Uterus (tissue), 4 donors: Measurements from ENCODE around the gene PASK. TPM values are rescaled to one million over a fixed set of nuclear protein-coding genes. Genes with fewer than 3 reads are reported as not detected.

Source experiments
- DNase-seq, 2 donors: peaks; one replicate each; pipeline ENCODE4 v3.0.0-alpha.2; 2019 to 2020
- H3K27ac ChIP-seq, 2 donors: fragments of 200-600 bp; sonication (generic); 1 replicate in 1 of 2; 2 replicates in 1 of 2; pipeline ENCODE4 v1.5.1; 2016 to 2018
- H3K27me3 ChIP-seq, 2 donors: fragments of 200-600 bp; sonication (generic); one replicate each; pipeline ENCODE4 v1.5.1; 2018 to 2019; ENCODE audit warnings: control low read depth in 1 of 2
- H3K36me3 ChIP-seq, 2 donors: fragments of 200-600 bp; sonication (generic); one replicate each; pipeline ENCODE4 v1.5.1; 2019; ENCODE audit warnings: control low read depth in 1 of 2
- H3K4me1 ChIP-seq, 2 donors: fragments of 200-600 bp; sonication (generic); one replicate each; pipeline ENCODE4 v1.5.1; 2018 to 2019; ENCODE audit warnings: control low read depth in 1 of 2
- H3K4me3 ChIP-seq, 2 donors: fragments of 200-600 bp; sonication (generic); 1 replicate in 1 of 2; 2 replicates in 1 of 2; pipeline ENCODE4 v1.5.1; 2018 to 2019; ENCODE audit warnings: mild to moderate bottlenecking in 1 of 2
- H3K9me3 ChIP-seq, 2 donors: fragments of 200-600 bp; sonication (generic); one replicate each; pipeline ENCODE4 v1.5.1; 2019; ENCODE audit warnings: control low read depth in 1 of 2
- POLR2A ChIP-seq, 2 donors: fragments of 450-650 bp; IDR thresholded peaks; one replicate each; pipeline ENCODE4 v1.6.1; 2016; ENCODE audit warnings: antibody characterized with exemption in 2 of 2, mild to moderate bottlenecking in 1 of 2, moderate library complexity in 1 of 2
- intact Hi-C: fragments of 100-400 bp; cut with DNase I; formaldehyde crosslinking; loops from one replicate; pipeline ENCODE4 v1.15.1; 2023; ENCODE audit warnings: low total_unique reads
- total RNA-seq, 4 donors: library from RNA; depleted of rRNA in 3 of 4; stranded (reverse); fragments of >200 nt in 3 of 4; gene quantifications; one replicate each; pipeline versions ENCODE4 v1.1.0 to v1.2.4, GENCODE V29; 2014 to 2023
- TF ChIP-seq, protein P1 (sequence below), 4 experiments: fragments of 200-600 bp in 2 of 4; fragments of 450-650 bp in 2 of 4; sonication (generic) in 2 of 4; IDR thresholded peaks; one replicate each; pipeline ENCODE4 v1.5.1; 2016 to 2019; ENCODE audit warnings: antibody characterized with exemption in 4 of 4, mild to moderate bottlenecking in 2 of 4, moderate library complexity in 1 of 4
- donor health status: DM: yes; HTN: yes; CAD: no.

PASK gene
- total RNA-seq, 4 donors from 2014 or later: 7.4 to 16.0 (median 13.3) TPM

DNA sequence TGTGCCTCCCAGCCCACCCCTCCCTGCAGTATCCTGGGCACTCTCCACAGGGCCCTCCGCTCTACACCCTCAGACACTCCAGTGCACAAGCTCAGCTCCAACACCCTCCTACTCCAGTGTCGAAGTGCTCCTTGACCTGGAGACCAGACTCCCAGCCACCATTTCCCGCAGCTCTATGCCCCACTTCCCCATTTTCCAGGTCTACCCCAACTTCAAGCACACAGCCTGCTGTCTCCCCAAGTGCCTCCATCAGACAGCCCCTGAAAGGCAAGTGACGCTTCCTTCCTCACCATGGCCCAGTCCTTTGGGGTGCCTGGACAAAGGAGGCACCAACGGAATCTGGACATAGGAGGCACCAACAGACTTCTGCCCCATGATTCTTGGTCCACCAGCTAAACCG lies 7.2 kb downstream of the PASK start:
- DNase-seq: no peak
- Histone ChIP-seq H3K4me3 (no peak overlapping the region), H3K36me3 (no peaks in the 10 kb centered on the region), H3K27me3 (no peaks in the 10 kb centered on the region), H3K4me1 (no peaks in the 10 kb centered on the region), H3K27ac (no peak overlapping the region), H3K9me3 (no peaks in the 10 kb centered on the region)
- intact Hi-C loops: no loop called here
- no peak for TF ChIP-seq POLR2A (IDR thresholded peaks at IDR 0.05)
- TF ChIP-seq, protein P1, sequence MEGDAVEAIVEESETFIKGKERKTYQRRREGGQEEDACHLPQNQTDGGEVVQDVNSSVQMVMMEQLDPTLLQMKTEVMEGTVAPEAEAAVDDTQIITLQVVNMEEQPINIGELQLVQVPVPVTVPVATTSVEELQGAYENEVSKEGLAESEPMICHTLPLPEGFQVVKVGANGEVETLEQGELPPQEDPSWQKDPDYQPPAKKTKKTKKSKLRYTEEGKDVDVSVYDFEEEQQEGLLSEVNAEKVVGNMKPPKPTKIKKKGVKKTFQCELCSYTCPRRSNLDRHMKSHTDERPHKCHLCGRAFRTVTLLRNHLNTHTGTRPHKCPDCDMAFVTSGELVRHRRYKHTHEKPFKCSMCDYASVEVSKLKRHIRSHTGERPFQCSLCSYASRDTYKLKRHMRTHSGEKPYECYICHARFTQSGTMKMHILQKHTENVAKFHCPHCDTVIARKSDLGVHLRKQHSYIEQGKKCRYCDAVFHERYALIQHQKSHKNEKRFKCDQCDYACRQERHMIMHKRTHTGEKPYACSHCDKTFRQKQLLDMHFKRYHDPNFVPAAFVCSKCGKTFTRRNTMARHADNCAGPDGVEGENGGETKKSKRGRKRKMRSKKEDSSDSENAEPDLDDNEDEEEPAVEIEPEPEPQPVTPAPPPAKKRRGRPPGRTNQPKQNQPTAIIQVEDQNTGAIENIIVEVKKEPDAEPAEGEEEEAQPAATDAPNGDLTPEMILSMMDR (IDR thresholded peaks at IDR 0.05): no peak

DNA sequence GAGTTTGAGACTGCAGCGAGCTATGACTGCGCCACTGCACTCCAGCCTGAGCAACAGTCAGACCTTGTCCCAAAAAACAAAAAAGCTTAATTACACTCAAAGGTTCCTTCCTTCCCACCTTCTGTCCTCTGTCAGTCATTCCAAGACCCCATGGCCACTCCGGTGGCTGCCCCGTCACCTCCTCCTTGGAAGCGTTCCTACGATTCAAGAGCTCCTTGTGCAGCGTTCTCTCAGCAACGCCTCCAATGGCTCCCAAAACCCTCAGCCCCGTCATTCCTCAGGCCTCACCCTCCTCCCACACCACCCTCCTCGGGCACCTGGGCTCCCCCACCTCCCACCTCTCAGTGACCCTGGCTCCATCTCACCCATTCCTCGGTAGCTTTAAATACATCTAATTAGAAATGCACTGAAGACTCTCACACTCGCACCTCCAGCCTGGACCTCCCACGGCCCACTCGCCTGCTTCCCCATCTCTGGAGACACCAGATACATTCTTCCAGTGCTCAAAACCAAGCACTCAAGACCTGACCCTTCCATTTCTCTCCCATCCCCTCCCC lies 8.0 kb downstream of the PASK start:
- intact Hi-C loops: no loop called here
- Histone ChIP-seq H3K9me3 (no peaks in the 10 kb centered on the region), H3K27ac (no peak overlapping the region), H3K36me3 (no peaks in the 10 kb centered on the region), H3K4me1 (no peaks in the 10 kb centered on the region), H3K27me3 (no peaks in the 10 kb centered on the region), H3K4me3 (no peak overlapping the region)
- DNase-seq: no peak
- TF ChIP-seq, protein P1 (IDR thresholded peaks at IDR 0.05): no peak
- no peak for TF ChIP-seq POLR2A (IDR thresholded peaks at IDR 0.05)

DNA sequence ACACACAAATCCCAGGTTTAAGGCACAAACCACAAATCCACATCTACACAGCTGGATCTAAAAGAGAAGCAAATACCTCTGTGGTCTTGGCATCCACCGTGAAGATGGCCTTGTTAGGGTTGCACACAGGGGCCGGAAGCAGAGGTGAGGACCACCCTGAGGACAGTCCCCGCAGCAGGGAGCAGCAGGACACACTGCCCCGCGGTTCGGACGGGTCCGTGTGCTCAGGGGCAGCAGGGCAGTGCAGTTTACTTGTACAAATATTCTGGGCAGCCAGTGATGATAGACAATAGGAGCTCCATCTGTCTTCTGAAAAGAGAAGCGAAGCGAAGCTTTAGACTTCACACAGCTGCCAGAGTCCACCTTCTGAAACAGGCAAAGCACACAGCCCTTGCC lies 8.8 kb downstream of the PASK start:
- no peak overlapping the region for H3K4me3 ChIP-seq
- no peaks in the 10 kb centered on the region for H3K27me3 ChIP-seq
- no peaks in the 10 kb centered on the region for H3K9me3 ChIP-seq
- H3K36me3 ChIP-seq: no peaks in the 10 kb centered on the region
- DNase-seq: no peak
- intact Hi-C loops: no loop called here
- no peaks in the 10 kb centered on the region for H3K4me1 ChIP-seq
- TF ChIP-seq, protein P1 (IDR thresholded peaks at IDR 0.05): no peak
- no peak for TF ChIP-seq POLR2A (IDR thresholded peaks at IDR 0.05)
- H3K27ac ChIP-seq: no peak overlapping the region

DNA sequence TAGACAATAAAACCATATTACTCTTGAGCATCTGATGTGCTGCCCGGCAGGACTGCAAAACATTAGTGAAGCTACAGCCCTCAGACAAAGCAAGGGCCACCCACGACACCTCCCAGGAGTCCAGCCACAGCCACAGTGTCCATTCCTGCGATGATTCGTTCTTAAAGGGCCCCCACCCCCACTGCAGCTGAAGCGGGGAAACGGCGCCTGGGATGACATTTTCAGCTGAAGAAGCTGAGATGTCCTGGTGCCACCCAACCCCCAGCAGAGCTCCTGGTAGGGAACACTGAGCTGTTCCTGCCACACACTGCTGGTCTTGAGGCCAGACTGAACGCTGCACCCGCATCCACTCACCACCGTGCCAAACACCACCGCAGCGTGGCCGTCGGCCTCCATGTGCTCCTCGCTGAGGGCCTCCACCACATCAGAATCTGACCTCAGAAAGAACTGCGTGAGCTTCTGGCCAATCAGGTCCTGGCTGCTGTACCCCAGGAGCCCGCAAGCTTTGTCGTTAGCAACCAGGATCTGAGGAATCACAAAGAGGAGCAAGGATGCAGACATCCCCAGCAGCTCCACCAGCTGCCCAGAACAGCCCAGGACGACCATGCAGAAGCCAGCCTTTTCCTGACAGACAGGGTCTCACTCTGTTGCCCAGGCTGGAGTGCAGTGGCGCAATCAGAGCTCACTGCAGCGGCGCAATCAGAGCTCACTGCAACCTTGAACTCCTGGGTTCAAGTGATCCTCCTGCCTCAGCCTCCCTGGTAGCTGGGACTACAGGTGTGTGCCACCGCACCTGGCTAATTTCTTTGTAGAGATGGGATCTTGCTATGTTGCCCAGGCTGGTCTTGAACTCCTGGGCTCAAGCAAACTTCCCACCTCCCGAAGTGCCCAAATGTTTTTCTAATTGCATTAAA lies 9.5 kb downstream of the PASK start:
- no peaks in the 10 kb centered on the region for H3K27me3 ChIP-seq
- no peaks in the 10 kb centered on the region for H3K9me3 ChIP-seq
- intact Hi-C loops: no loop called here
- no peak for DNase-seq
- no peaks in the 10 kb centered on the region for H3K36me3 ChIP-seq
- no peaks in the 10 kb centered on the region for H3K4me1 ChIP-seq
- TF ChIP-seq, protein P1 (IDR thresholded peaks at IDR 0.05): no peak
- no peak for TF ChIP-seq POLR2A (IDR thresholded peaks at IDR 0.05)
- no peak overlapping the region for H3K4me3 ChIP-seq
- H3K27ac ChIP-seq: no peak overlapping the region

DNA sequence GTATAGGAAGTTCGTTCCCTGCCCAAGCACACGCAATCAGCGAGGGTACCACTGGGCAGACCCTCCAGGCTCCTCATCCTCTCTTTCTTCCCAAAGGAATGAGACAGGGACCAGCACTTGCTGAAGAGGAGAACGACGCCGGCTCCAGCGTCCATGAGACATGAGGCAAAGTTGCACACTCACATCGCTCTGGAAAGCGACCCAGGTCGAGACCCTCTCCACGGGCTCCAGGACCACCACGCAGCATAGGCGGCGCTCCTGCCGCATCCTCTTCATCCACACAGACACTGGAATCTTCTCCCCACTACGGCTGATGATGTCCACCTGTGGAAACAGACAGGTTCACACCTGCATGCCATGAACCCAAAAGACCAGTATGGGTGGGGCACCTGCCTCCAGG lies 10.8 kb downstream of the PASK start:
- no peaks in the 10 kb centered on the region for H3K9me3 ChIP-seq
- H3K27ac ChIP-seq: no peak overlapping the region
- no peak for TF ChIP-seq POLR2A (IDR thresholded peaks at IDR 0.05)
- TF ChIP-seq, protein P1 (IDR thresholded peaks at IDR 0.05): no peak
- no peaks in the 10 kb centered on the region for H3K36me3 ChIP-seq
- H3K4me1 ChIP-seq: no peaks in the 10 kb centered on the region
- no peaks in the 10 kb centered on the region for H3K27me3 ChIP-seq
- no peak for DNase-seq
- no peak overlapping the region for H3K4me3 ChIP-seq
- intact Hi-C loops: no loop called here
